Esophagus muscularis mucosa (tissue), 4 donors: Measurements from ENCODE around the gene COX4I1.

Source experiments
- EP300 ChIP-seq: sonication (generic); formaldehyde crosslinking; IDR thresholded peaks from one replicate; pipeline ENCODE4 v1.6.1; 2017; ENCODE audit warnings: antibody characterized with exemption
- POLR2A ChIP-seq: fragments of 450-650 bp; IDR thresholded peaks from one replicate; pipeline ENCODE4 v1.6.1; 2017; ENCODE audit warnings: antibody characterized with exemption, moderate library complexity, mild to moderate bottlenecking, low read depth
- POLR2AphosphoS5 ChIP-seq, 2 donors: sonication (generic); formaldehyde crosslinking; IDR thresholded peaks; one replicate each; pipeline ENCODE4 v1.6.1; 2017; ENCODE audit warnings: antibody characterized with exemption in 2 of 2
- TF ChIP-seq, protein P1 (sequence below), 3 experiments: fragments of 200-600 bp in 2 of 3; fragments of 450-650 bp in 1 of 3; sonication (generic) in 2 of 3; IDR thresholded peaks; one replicate each; pipeline ENCODE4 v1.5.1; 2017 to 2019; ENCODE audit warnings: antibody characterized with exemption in 3 of 3, mild to moderate bottlenecking in 2 of 3, moderate library complexity in 1 of 3

DNA sequence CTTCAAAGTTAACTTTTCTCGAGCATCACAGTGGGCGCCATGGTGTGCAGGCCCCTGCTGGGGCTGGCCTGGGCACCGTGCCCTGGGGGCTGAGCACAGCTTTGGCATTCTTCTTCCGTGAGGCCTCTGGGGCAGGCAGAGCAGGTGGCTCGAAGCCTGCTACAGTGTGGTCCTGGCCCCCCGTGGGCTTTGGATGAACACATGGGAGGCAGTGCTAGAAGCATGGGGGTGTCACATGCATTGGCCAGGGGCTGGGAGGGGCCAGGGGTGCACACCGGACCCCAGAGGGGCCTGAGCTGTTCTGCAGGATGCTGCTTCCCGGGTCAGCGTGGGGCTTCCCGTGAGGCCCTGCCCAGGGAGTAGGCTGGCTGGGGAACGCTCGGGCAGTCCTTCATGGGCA lies 36.5 kb upstream of the COX4I1 start:
- no peak for TF ChIP-seq EP300
- TF ChIP-seq POLR2A: no peak
- TF ChIP-seq, protein P1, sequence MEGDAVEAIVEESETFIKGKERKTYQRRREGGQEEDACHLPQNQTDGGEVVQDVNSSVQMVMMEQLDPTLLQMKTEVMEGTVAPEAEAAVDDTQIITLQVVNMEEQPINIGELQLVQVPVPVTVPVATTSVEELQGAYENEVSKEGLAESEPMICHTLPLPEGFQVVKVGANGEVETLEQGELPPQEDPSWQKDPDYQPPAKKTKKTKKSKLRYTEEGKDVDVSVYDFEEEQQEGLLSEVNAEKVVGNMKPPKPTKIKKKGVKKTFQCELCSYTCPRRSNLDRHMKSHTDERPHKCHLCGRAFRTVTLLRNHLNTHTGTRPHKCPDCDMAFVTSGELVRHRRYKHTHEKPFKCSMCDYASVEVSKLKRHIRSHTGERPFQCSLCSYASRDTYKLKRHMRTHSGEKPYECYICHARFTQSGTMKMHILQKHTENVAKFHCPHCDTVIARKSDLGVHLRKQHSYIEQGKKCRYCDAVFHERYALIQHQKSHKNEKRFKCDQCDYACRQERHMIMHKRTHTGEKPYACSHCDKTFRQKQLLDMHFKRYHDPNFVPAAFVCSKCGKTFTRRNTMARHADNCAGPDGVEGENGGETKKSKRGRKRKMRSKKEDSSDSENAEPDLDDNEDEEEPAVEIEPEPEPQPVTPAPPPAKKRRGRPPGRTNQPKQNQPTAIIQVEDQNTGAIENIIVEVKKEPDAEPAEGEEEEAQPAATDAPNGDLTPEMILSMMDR (IDR thresholded peaks at IDR 0.05): no peak
- TF ChIP-seq POLR2AphosphoS5 (IDR thresholded peaks at IDR 0.05): no peak
